Panc1 (cell line): ENCODE data around the gene OARD1. TPM values are rescaled to one million over a fixed set of nuclear protein-coding genes. Genes with fewer than 3 reads are reported as not detected.

ENCODE experiments used
- ATAC-seq: fragments of 200-7000 bp; cut with Tn5 transposase; 2 replicates; pipeline ENCODE4 v1.9.1; 2020; ENCODE audit warnings: mild to moderate bottlenecking, moderate library complexity
- BruUV-seq: library from RNA; stranded (reverse); fragments of 400-500 nt; replicated peaks from 2 replicates; lab custom pipeline; 2021; lab: Mats Ljungman, UMichigan
- CTCF ChIA-PET: fragments of 300-600 bp; sonication (Branson Sonifier 250); formaldehyde crosslinking; loops from one replicate; lab custom pipeline; 2022; ENCODE audit warnings: antibody characterized with exemption; lab: Charles Lee
- POLR2A ChIA-PET: fragments of 300-600 bp; sonication (Branson Sonifier 250); formaldehyde crosslinking; loops from one replicate; lab custom pipeline; 2022; ENCODE audit warnings: antibody characterized with exemption; lab: Charles Lee
- DNase-seq: peaks from one replicate; pipeline ENCODE4 v3.0.0-alpha.2; 2010; ENCODE audit warnings: low read depth, low spot score
- H3K27ac ChIP-seq: 2 replicates; pipeline ENCODE4 v1.5.1; 2011; ENCODE audit warnings: mild to moderate bottlenecking, low read length, inconsistent platforms
- H3K27me3 ChIP-seq: fragments of 200-500 bp; sonication (Bioruptor generic); 2 replicates; pipeline ENCODE4 v1.6.0; 2014; ENCODE audit warnings: low read length, inconsistent platforms; ENCODE audit not compliant: control insufficient read depth, insufficient read depth
- H3K36me3 ChIP-seq: fragments of 200-500 bp; sonication (Bioruptor generic); 2 replicates; pipeline ENCODE4 v1.5.1; 2014; ENCODE audit warnings: inconsistent platforms, mild to moderate bottlenecking, low read length, moderate library complexity; ENCODE audit not compliant: control insufficient read depth, insufficient read depth
- H3K4me1 ChIP-seq: 2 replicates; pipeline ENCODE4 v1.5.1; 2011; ENCODE audit warnings: inconsistent platforms, mild to moderate bottlenecking, low read length, moderate library complexity; ENCODE audit not compliant: control insufficient read depth, insufficient read depth
- H3K4me3 ChIP-seq, 2 experiments: 2 replicates each; pipeline ENCODE4 v1.5.1; 2011 to 2012; ENCODE audit warnings: low read depth in 2 of 2, low read length in 2 of 2, mild to moderate bottlenecking in 2 of 2, inconsistent platforms in 1 of 2, moderate library complexity in 1 of 2
- H3K9me3 ChIP-seq: fragments of 200-500 bp; sonication (Bioruptor generic); 2 replicates; pipeline ENCODE4 v1.5.1; 2014; ENCODE audit warnings: low read depth, mild to moderate bottlenecking, inconsistent platforms, low read length, moderate library complexity; ENCODE audit not compliant: control insufficient read depth, insufficient read depth
- CTCF ChIP-seq: fragments of 450-650 bp; IDR thresholded peaks from 2 replicates; pipeline ENCODE4 v1.5.1; 2017; ENCODE audit warnings: mild to moderate bottlenecking
- POLR2AphosphoS5 ChIP-seq: IDR thresholded peaks from 2 replicates; pipeline ENCODE4 v1.6.1; 2012; ENCODE audit warnings: mild to moderate bottlenecking, low read depth, low read length, moderate library complexity
- REST ChIP-seq, 2 experiments: IDR thresholded peaks; 2 replicates each; pipeline ENCODE4 v1.6.1; 2011 to 2012; ENCODE audit warnings: low read depth in 2 of 2, control low read depth in 1 of 2, low read length in 1 of 2, mild to moderate bottlenecking in 1 of 2, moderate library complexity in 1 of 2; ENCODE audit not compliant: insufficient read depth in 1 of 2
- SIN3A ChIP-seq: IDR thresholded peaks from 2 replicates; pipeline ENCODE4 v1.6.1; 2012; ENCODE audit warnings: low read depth, mild to moderate bottlenecking, low read length, moderate library complexity, borderline replicate concordance; ENCODE audit not compliant: insufficient read depth
- TCF7L2 ChIP-seq: IDR thresholded peaks from 2 replicates; pipeline ENCODE4 v1.6.1; 2011; ENCODE audit warnings: mild to moderate bottlenecking, low read depth, low read length, inconsistent platforms
- in situ Hi-C: cut with HindIII; loops from 2 replicates; pipeline ENCODE4 v1.10.0; 2016; ENCODE audit warnings: low sequenced_read_pairs, low pct_unique_long_range_greater_than_20kb
- intact Hi-C: fragments of 100-400 bp; cut with micrococcal nuclease; formaldehyde crosslinking; loops from one replicate; pipeline ENCODE4 v1.10.0; 2022; ENCODE audit not compliant: unreplicated experiment
- total RNA-seq: library from RNA; stranded (reverse); gene quantifications from one replicate; pipeline ENCODE4 v1.2.1, GENCODE V29; 2021; ENCODE audit not compliant: unreplicated experiment

Gene OARD1
- total RNA-seq, 1 experiment from 2014 or later: 18.2 TPM

- no peak overlapping the region for H3K27ac ChIP-seq
- H3K27me3 ChIP-seq: no peaks in the 10 kb centered on the region
- H3K4me3 ChIP-seq: no peak overlapping the region
- BruUV-seq: no TSS peak
- H3K4me1 ChIP-seq: 0 out of 2 replicates have a peak, but pooled peaks cover 2% of the 10 kb centered on the region
- ChIA-PET CTCF (no interaction called here), POLR2A (no interaction called here)
- no peak for TF ChIP-seq TCF7L2
- no peak for TF ChIP-seq REST (IDR thresholded peaks at IDR 0.05; ENCODE audit: insufficient read depth in 1 of 2, low read depth in 2 of 2, low read length in 1 of 2)
- no peak for TF ChIP-seq SIN3A
- no peak for TF ChIP-seq POLR2AphosphoS5
- no peak for TF ChIP-seq CTCF
- DNase-seq: no peak
- no peaks in the 10 kb centered on the region for H3K9me3 ChIP-seq
- H3K36me3 ChIP-seq: no peaks in the 10 kb centered on the region
- no peak for ATAC-seq
- intact Hi-C loops: no loop called here
- in situ Hi-C loops: no loop called here
Observed at GRCh38 chr6:41045664-41046063, 26.5 kb downstream of the OARD1 start.

- DNase-seq (no peak), ATAC-seq (no peak)
- H3K9me3 ChIP-seq: no peaks in the 10 kb centered on the region
- intact Hi-C loops (no loop called here), in situ Hi-C loops (no loop called here)
- POLR2A ChIA-PET: no interaction called here
- H3K27me3 ChIP-seq: no peaks in the 10 kb centered on the region
- no peaks in the 10 kb centered on the region for H3K36me3 ChIP-seq
- H3K27ac ChIP-seq: no peak overlapping the region
- no TSS peak for BruUV-seq
- no peak for TF ChIP-seq CTCF
- TF ChIP-seq POLR2AphosphoS5: no peak
- no peak for TF ChIP-seq SIN3A
- no peak for TF ChIP-seq REST (IDR thresholded peaks at IDR 0.05; ENCODE audit: insufficient read depth in 1 of 2, low read depth in 2 of 2, low read length in 1 of 2)
- TF ChIP-seq TCF7L2: no peak
- H3K4me1 ChIP-seq: 0 out of 2 replicates have a peak, but pooled peaks cover 7% of the 10 kb centered on the region
- CTCF ChIA-PET: no interaction called here
- H3K4me3 ChIP-seq: no peak overlapping the region
Observed at GRCh38 chr6:41043151-41043550, 29.0 kb downstream of the OARD1 start.
